Fibroblast of lung (primary cell): ENCODE results near the gene LIMS1. TPM values are rescaled to one million over a fixed set of nuclear protein-coding genes. Genes with fewer than 3 reads are reported as not detected.
"Not testable (repeated sequence)": the region's sequence is repeated elsewhere in the genome, so short reads cannot be mapped to it uniquely, and the experiment has no call there.

Experiments used
- DNase-seq, 2 donors: peaks; one replicate each; pipeline versions ENCODE4 v3.0.0 to v3.0.0-alpha.2; 2010; ENCODE audit warnings: low read depth in 2 of 2
- H2AFZ ChIP-seq: 2 replicates; pipeline ENCODE4 v1.5.1; 2012; ENCODE audit warnings: low read length, control low read depth, inconsistent platforms
- H3K27ac ChIP-seq: 2 replicates; pipeline ENCODE4 v1.5.1; 2011; ENCODE audit warnings: low read length, control low read depth; ENCODE audit not compliant: insufficient read depth
- H3K27me3 ChIP-seq: 2 replicates; pipeline ENCODE4 v1.5.1; 2011; ENCODE audit warnings: mild to moderate bottlenecking, low read length; ENCODE audit not compliant: control insufficient read depth, insufficient read depth
- H3K36me3 ChIP-seq: 2 replicates; pipeline ENCODE4 v1.5.1; 2011; ENCODE audit warnings: low read length; ENCODE audit not compliant: control insufficient read depth, insufficient read depth
- H3K4me1 ChIP-seq: 2 replicates; pipeline ENCODE4 v1.5.1; 2011; ENCODE audit warnings: low read length; ENCODE audit not compliant: control insufficient read depth, insufficient read depth; ENCODE audit errors: extremely low read depth
- H3K4me2 ChIP-seq: 2 replicates; pipeline ENCODE4 v1.5.1; 2011; ENCODE audit warnings: low read length, control low read depth; ENCODE audit not compliant: insufficient read depth; ENCODE audit errors: extremely low read depth
- H3K4me3 ChIP-seq, 4 experiments: fragments of 200-600 bp in 1 of 4; sonication (generic) in 1 of 4; replicated peaks in 1 of 4; 2 replicates each; pipeline ENCODE4 v1.5.1; 2011 to 2016; ENCODE audit warnings: low read length in 4 of 4, low read depth in 3 of 4, mild to moderate bottlenecking in 3 of 4, control low read depth in 2 of 4, inconsistent platforms in 1 of 4, mixed read lengths in 1 of 4; ENCODE audit not compliant: insufficient read depth in 1 of 4; ENCODE audit errors: control extremely low read depth in 1 of 4
- H3K79me2 ChIP-seq: 2 replicates; pipeline ENCODE4 v1.5.1; 2012; ENCODE audit warnings: mild to moderate bottlenecking, low read length, inconsistent platforms; ENCODE audit not compliant: control insufficient read depth, insufficient read depth
- H3K9ac ChIP-seq: 2 replicates; pipeline ENCODE4 v1.5.1; 2011; ENCODE audit warnings: mild to moderate bottlenecking, low read length, control low read depth; ENCODE audit not compliant: insufficient read depth
- H3K9me3 ChIP-seq: 2 replicates; pipeline ENCODE4 v1.5.1; 2012; ENCODE audit warnings: low read depth, low read length; ENCODE audit not compliant: control insufficient read depth, insufficient read depth
- H4K20me1 ChIP-seq: 2 replicates; pipeline ENCODE4 v1.5.1; 2011; ENCODE audit warnings: low read length; ENCODE audit not compliant: control insufficient read depth, insufficient read depth; ENCODE audit errors: extremely low read depth
- EZH2 ChIP-seq: IDR thresholded peaks from 2 replicates; pipeline ENCODE4 v1.5.1; 2012; ENCODE audit warnings: low read length, control low read depth, mild to moderate bottlenecking; ENCODE audit errors: missing control alignments
- polyA plus RNA-seq, 2 donors: library from polyadenylated mRNA; depleted of rRNA in 1 of 2; stranded (reverse) in 1 of 2; unstranded in 1 of 2; fragments of >200 nt; gene quantifications; 2 replicates each; pipeline ENCODE4 v1.2.1, GENCODE V29; 2011 to 2012; ENCODE audit warnings: missing spikeins in 1 of 2
- total RNA-seq: library from RNA; depleted of rRNA; stranded (reverse); fragments of >200 nt; gene quantifications from 2 replicates; pipeline ENCODE4 v1.2.1, GENCODE V29; 2014
- TF ChIP-seq, protein P1 (sequence below), 2 donors: IDR thresholded peaks in 1 of 2; conservative IDR thresholded peaks in 1 of 2; 1 replicate in 1 of 2; 2 replicates in 1 of 2; pipeline ENCODE4 v1.5.1; 2011 to 2012; ENCODE audit warnings: low read length in 2 of 2, control low read depth in 1 of 2, inconsistent platforms in 1 of 2, low read depth in 1 of 2, mild to moderate bottlenecking in 1 of 2

LIMS1 gene
- total and polyA plus RNA-seq, 2 donors (not counting 1 experiment from before 2014, with no cell fraction given): 52.7 to 108 TPM

- not testable (repeated sequence) for H3K27me3 ChIP-seq, H3K4me1 ChIP-seq, H3K36me3 ChIP-seq, H3K9ac ChIP-seq, H3K4me2 ChIP-seq, DNase-seq, H2AFZ ChIP-seq, H4K20me1 ChIP-seq, H3K79me2 ChIP-seq, H3K9me3 ChIP-seq, H3K27ac ChIP-seq, H3K4me3 ChIP-seq
These were observed 19.8 kb upstream of the LIMS1 start for GRCh38 chr2:108514478-108514877.

DNA sequence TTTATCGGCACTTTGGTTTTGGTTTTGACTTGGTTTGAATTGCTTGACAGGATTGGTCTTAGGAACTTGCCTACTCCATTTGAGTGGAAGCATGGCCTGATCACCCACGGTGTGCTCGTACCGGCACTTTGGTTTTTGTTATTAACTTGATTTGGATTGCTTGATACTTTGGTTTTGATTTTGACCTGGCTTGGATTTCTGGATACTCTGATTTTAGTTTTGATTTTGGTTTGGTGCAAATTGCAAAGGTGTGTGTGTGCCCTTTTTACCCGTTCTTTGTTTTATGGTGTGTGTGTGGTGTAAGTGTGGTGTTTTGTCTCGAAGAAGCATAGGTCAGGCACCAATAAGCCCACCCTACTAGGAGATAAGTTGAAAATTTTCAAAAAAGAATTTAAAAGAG lies 9.6 kb upstream of the LIMS1 start:
- not testable (repeated sequence) for H3K9me3 ChIP-seq, H3K4me2 ChIP-seq, DNase-seq, H3K27me3 ChIP-seq, H3K4me3 ChIP-seq, H3K79me2 ChIP-seq, H3K4me1 ChIP-seq, H3K36me3 ChIP-seq, H2AFZ ChIP-seq, H3K27ac ChIP-seq, H3K9ac ChIP-seq, H4K20me1 ChIP-seq

- H2AFZ ChIP-seq, H3K4me3 ChIP-seq, H3K27me3 ChIP-seq, H3K9me3 ChIP-seq, H3K36me3 ChIP-seq, DNase-seq, H3K79me2 ChIP-seq, H3K4me1 ChIP-seq, H4K20me1 ChIP-seq, H3K4me2 ChIP-seq, H3K27ac ChIP-seq, H3K9ac ChIP-seq: not testable (repeated sequence)
These were observed 9.0 kb upstream of the LIMS1 start for GRCh38 chr2:108525258-108525657.

GRCh38 chr2:108531674-108532055 lies 2.6 kb upstream of the LIMS1 start:
- no peak overlapping the region for H3K9ac ChIP-seq
- no peak overlapping the region for H3K4me2 ChIP-seq
- H3K36me3 ChIP-seq: no peaks in the 10 kb centered on the region
- H3K27ac ChIP-seq: no peak overlapping the region
- H3K4me1 ChIP-seq: peaks cover 6% of the 10 kb centered on the region
- no peak for TF ChIP-seq EZH2
- TF ChIP-seq, protein P1, sequence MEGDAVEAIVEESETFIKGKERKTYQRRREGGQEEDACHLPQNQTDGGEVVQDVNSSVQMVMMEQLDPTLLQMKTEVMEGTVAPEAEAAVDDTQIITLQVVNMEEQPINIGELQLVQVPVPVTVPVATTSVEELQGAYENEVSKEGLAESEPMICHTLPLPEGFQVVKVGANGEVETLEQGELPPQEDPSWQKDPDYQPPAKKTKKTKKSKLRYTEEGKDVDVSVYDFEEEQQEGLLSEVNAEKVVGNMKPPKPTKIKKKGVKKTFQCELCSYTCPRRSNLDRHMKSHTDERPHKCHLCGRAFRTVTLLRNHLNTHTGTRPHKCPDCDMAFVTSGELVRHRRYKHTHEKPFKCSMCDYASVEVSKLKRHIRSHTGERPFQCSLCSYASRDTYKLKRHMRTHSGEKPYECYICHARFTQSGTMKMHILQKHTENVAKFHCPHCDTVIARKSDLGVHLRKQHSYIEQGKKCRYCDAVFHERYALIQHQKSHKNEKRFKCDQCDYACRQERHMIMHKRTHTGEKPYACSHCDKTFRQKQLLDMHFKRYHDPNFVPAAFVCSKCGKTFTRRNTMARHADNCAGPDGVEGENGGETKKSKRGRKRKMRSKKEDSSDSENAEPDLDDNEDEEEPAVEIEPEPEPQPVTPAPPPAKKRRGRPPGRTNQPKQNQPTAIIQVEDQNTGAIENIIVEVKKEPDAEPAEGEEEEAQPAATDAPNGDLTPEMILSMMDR (conservative IDR thresholded peaks at IDR 0.05 in 1 of 2, IDR thresholded peaks at IDR 0.05 in 1 of 2; ENCODE audit: low read depth in 1 of 2, low read length in 2 of 2): no peak
- peaks cover 20% of the 10 kb centered on the region for H3K79me2 ChIP-seq
- H3K9me3 ChIP-seq: no peaks in the 10 kb centered on the region
- H3K27me3 ChIP-seq: no peaks in the 10 kb centered on the region
- DNase-seq: no peak
- H2AFZ ChIP-seq: no peak overlapping the region
- H4K20me1 ChIP-seq: no peaks in the 10 kb centered on the region
- H3K4me3 ChIP-seq: no peak overlapping the region
